Astrocyte (in vitro differentiated cells and primary cell): ENCODE data around the gene TANGO6. TPM values are rescaled to one million over a fixed set of nuclear protein-coding genes. Genes with fewer than 3 reads are reported as not detected.

ENCODE experiments used
- DNase-seq: peaks from one replicate; pipeline ENCODE4 v3.0.0-alpha.2; 2010; ENCODE audit warnings: low read depth
- FAIRE-seq: peaks from 2 replicates; lab custom pipeline; 2011; peaks lifted over from hg19 to GRCh38; lab: Jason Lieb, UNC
- H2AFZ ChIP-seq: 2 replicates; pipeline ENCODE4 v1.6.0; 2012; ENCODE audit warnings: low read depth, low read length, inconsistent platforms
- H3K27ac ChIP-seq: 2 replicates; pipeline ENCODE4 v1.5.1; 2011; ENCODE audit warnings: low read depth, low read length, inconsistent platforms
- H3K27me3 ChIP-seq: 2 replicates; pipeline ENCODE4 v1.6.0; 2011; ENCODE audit warnings: low read length, inconsistent platforms; ENCODE audit not compliant: insufficient read depth
- H3K36me3 ChIP-seq: 2 replicates; pipeline ENCODE4 v1.5.1; 2011; ENCODE audit warnings: low read length, inconsistent platforms; ENCODE audit not compliant: insufficient read depth
- H3K4me1 ChIP-seq: 2 replicates; pipeline ENCODE4 v1.5.1; 2011; ENCODE audit warnings: low read length, inconsistent platforms; ENCODE audit not compliant: insufficient read depth
- H3K4me2 ChIP-seq: 2 replicates; pipeline ENCODE4 v1.6.0; 2012; ENCODE audit warnings: low read length, inconsistent platforms
- H3K4me3 ChIP-seq: 2 replicates; pipeline ENCODE4 v1.5.1; 2011; ENCODE audit warnings: low read depth, mild to moderate bottlenecking, low read length, inconsistent platforms; ENCODE audit not compliant: insufficient read depth
- H3K79me2 ChIP-seq: 2 replicates; pipeline ENCODE4 v1.6.0; 2012; ENCODE audit warnings: mild to moderate bottlenecking, low read length, inconsistent platforms; ENCODE audit not compliant: insufficient read depth
- H3K9ac ChIP-seq: 2 replicates; pipeline ENCODE4 v1.6.0; 2012; ENCODE audit warnings: mild to moderate bottlenecking, low read length, inconsistent platforms
- H3K9me3 ChIP-seq: 2 replicates; pipeline ENCODE4 v1.5.1; 2012; ENCODE audit warnings: low read depth, mild to moderate bottlenecking, low read length, inconsistent platforms; ENCODE audit not compliant: insufficient read depth
- H4K20me1 ChIP-seq: 2 replicates; pipeline ENCODE4 v1.6.0; 2012; ENCODE audit warnings: low read length, inconsistent platforms; ENCODE audit not compliant: insufficient read depth
- H3K27ac Mint-ChIP-seq: one replicate; pipeline ENCODE4 v1.8.0; 2021; ENCODE audit warnings: mild to moderate bottlenecking, mixed read lengths; ENCODE audit not compliant: unreplicated experiment
- H3K27me3 Mint-ChIP-seq: one replicate; pipeline ENCODE4 v1.8.0; 2021; ENCODE audit warnings: low read depth, mixed read lengths; ENCODE audit not compliant: unreplicated experiment
- H3K36me3 Mint-ChIP-seq: one replicate; pipeline ENCODE4 v1.8.0; 2021; ENCODE audit warnings: low read depth, mixed read lengths; ENCODE audit not compliant: unreplicated experiment
- H3K4me1 Mint-ChIP-seq: one replicate; pipeline ENCODE4 v1.8.0; 2021; ENCODE audit warnings: low read depth, mixed read lengths; ENCODE audit not compliant: unreplicated experiment
- H3K4me3 Mint-ChIP-seq: one replicate; pipeline ENCODE4 v1.8.0; 2021; ENCODE audit warnings: mild to moderate bottlenecking, moderate library complexity, mixed read lengths; ENCODE audit not compliant: unreplicated experiment
- H3K9me3 Mint-ChIP-seq: one replicate; pipeline ENCODE4 v1.8.0; 2021; ENCODE audit warnings: mild to moderate bottlenecking, mixed read lengths; ENCODE audit not compliant: unreplicated experiment
- CTCF ChIP-seq: IDR thresholded peaks from 2 replicates; pipeline ENCODE4 v1.5.1; 2011; ENCODE audit warnings: low read depth, mild to moderate bottlenecking, inconsistent platforms, low read length, moderate library complexity; ENCODE audit not compliant: insufficient read depth
- EZH2 ChIP-seq: IDR thresholded peaks from 2 replicates; pipeline ENCODE4 v1.6.1; 2012; ENCODE audit warnings: mild to moderate bottlenecking, low read length, inconsistent platforms; ENCODE audit not compliant: insufficient read depth
- total RNA-seq: library from RNA; stranded (reverse); gene quantifications from 2 replicates; pipeline ENCODE4 v1.2.1, GENCODE V29; 2021

TANGO6 gene
- total RNA-seq, 1 donor from 2014 or later = 15.8 TPM

GRCh38 chr16:69055980-69056379 is 212.6 kb downstream of the TANGO6 start:
- H3K79me2 ChIP-seq = no peaks in the 10 kb centered on the region
- H2AFZ ChIP-seq = no peak overlapping the region
- no peak overlapping the region for H3K9ac ChIP-seq
- H3K36me3 Mint-ChIP-seq = no peaks in the 10 kb centered on the region
- H3K9me3 Mint-ChIP-seq = no peaks in the 10 kb centered on the region
- H3K27me3 ChIP-seq = no peaks in the 10 kb centered on the region
- no peak overlapping the region for H3K4me3 Mint-ChIP-seq
- H3K4me3 ChIP-seq = no peak overlapping the region
- H3K4me1 ChIP-seq = peaks cover 20% of the 10 kb centered on the region
- no peaks in the 10 kb centered on the region for H3K27me3 Mint-ChIP-seq
- H4K20me1 ChIP-seq = no peaks in the 10 kb centered on the region
- FAIRE-seq = no peak
- H3K27ac Mint-ChIP-seq = no peak overlapping the region
- H3K4me1 Mint-ChIP-seq = peaks cover 14% of the 10 kb centered on the region
- H3K9me3 ChIP-seq = no peaks in the 10 kb centered on the region
- TF ChIP-seq CTCF (no peak), EZH2 (no peak)
- no peaks in the 10 kb centered on the region for H3K36me3 ChIP-seq
- H3K27ac ChIP-seq = no peak overlapping the region
- DNase-seq = no peak
- H3K4me2 ChIP-seq = no peak overlapping the region

GRCh38 chr16:69056421-69056820 is 213.1 kb downstream of the TANGO6 start:
- Histone ChIP-seq H3K9me3 (no peaks in the 10 kb centered on the region), H3K27ac (no peak overlapping the region), H3K9ac (no peak overlapping the region), H4K20me1 (no peaks in the 10 kb centered on the region), H3K79me2 (no peaks in the 10 kb centered on the region), H3K36me3 (no peaks in the 10 kb centered on the region), H2AFZ (no peak overlapping the region), H3K27me3 (no peaks in the 10 kb centered on the region), H3K4me2 (no peak overlapping the region), H3K4me3 (no peak overlapping the region), H3K4me1 (peaks cover 20% of the 10 kb centered on the region)
- Mint-ChIP-seq H3K27ac (no peak overlapping the region), H3K9me3 (no peaks in the 10 kb centered on the region), H3K36me3 (no peaks in the 10 kb centered on the region), H3K27me3 (no peaks in the 10 kb centered on the region), H3K4me1 (peaks cover 14% of the 10 kb centered on the region), H3K4me3 (no peak overlapping the region)
- no peak for FAIRE-seq
- DNase-seq = no peak
- TF ChIP-seq CTCF = no peak
- TF ChIP-seq EZH2 = no peak
